SK-N-SH treated with all-trans-retinoic acid at 6 μM for 48 hours (cell line): ENCODE results near the gene NYAP1.

Source experiments
- ATAC-seq: fragments of 200-7000 bp; cut with Tn5 transposase; 3 replicates; pipeline ENCODE4 v1.9.1; 2020; ENCODE audit warnings: mild to moderate bottlenecking, moderate library complexity
- ARNTL ChIP-seq: fragments of 450-650 bp; formaldehyde crosslinking; IDR thresholded peaks from 2 replicates; pipeline ENCODE4 v1.5.0; 2020; ENCODE audit warnings: low read depth, mild to moderate bottlenecking, moderate library complexity, borderline replicate concordance
- BACH2 ChIP-seq: fragments of 250-450 bp; sonication (Bioruptor Pico); IDR thresholded peaks from 2 replicates; pipeline ENCODE4 v1.9.0; 2021; ENCODE audit warnings: mild to moderate bottlenecking, borderline replicate concordance
- CREB5 ChIP-seq: fragments of 250-450 bp; sonication (Bioruptor Pico); IDR thresholded peaks from 2 replicates; pipeline ENCODE4 v1.5.1; 2020; ENCODE audit warnings: low read depth, mild to moderate bottlenecking, moderate library complexity
- CSDC2 ChIP-seq: fragments of 250-450 bp; sonication (Bioruptor Pico); IDR thresholded peaks from 2 replicates; pipeline ENCODE4 v1.5.0; 2020; ENCODE audit warnings: mild to moderate bottlenecking, moderate library complexity
- CSRNP3 ChIP-seq: fragments of 250-450 bp; sonication (Bioruptor Pico); IDR thresholded peaks from 2 replicates; pipeline ENCODE4 v1.5.1; 2021; ENCODE audit warnings: mild to moderate bottlenecking, moderate library complexity
- ESRRG ChIP-seq: fragments of 250-450 bp; sonication (Bioruptor Pico); IDR thresholded peaks from 2 replicates; pipeline ENCODE4 v1.6.1; 2021; ENCODE audit warnings: mild to moderate bottlenecking
- GLIS3 ChIP-seq: fragments of 250-450 bp; sonication (Bioruptor Pico); IDR thresholded peaks from 2 replicates; pipeline ENCODE4 v1.5.0; 2020; ENCODE audit warnings: mild to moderate bottlenecking, moderate library complexity
- OSR1 ChIP-seq: fragments of 250-450 bp; sonication (Bioruptor Pico); IDR thresholded peaks from 2 replicates; pipeline ENCODE4 v1.8.0; 2022; ENCODE audit warnings: moderate library complexity, mild to moderate bottlenecking, inconsistent platforms
- PATZ1 ChIP-seq: fragments of 250-450 bp; sonication (Bioruptor Pico); IDR thresholded peaks from 2 replicates; pipeline ENCODE4 v1.8.0; 2020; ENCODE audit warnings: mild to moderate bottlenecking, moderate library complexity, borderline replicate concordance
- POU6F1 ChIP-seq: fragments of 250-450 bp; sonication (Bioruptor Pico); IDR thresholded peaks from 2 replicates; pipeline ENCODE4 v1.8.0; 2021; ENCODE audit warnings: low read depth, mild to moderate bottlenecking, moderate library complexity, borderline replicate concordance
- PPARA ChIP-seq: fragments of 250-450 bp; sonication (Bioruptor Pico); IDR thresholded peaks from 2 replicates; pipeline ENCODE4 v1.5.0; 2020; ENCODE audit warnings: mild to moderate bottlenecking, borderline replicate concordance
- RARB ChIP-seq: fragments of 250-450 bp; sonication (Bioruptor Pico); IDR thresholded peaks from 2 replicates; pipeline ENCODE4 v1.8.0; 2021; ENCODE audit warnings: mild to moderate bottlenecking, moderate library complexity
- SNAI2 ChIP-seq: fragments of 250-450 bp; sonication (Bioruptor Pico); IDR thresholded peaks from 2 replicates; pipeline ENCODE4 v1.5.0; 2020; ENCODE audit warnings: mild to moderate bottlenecking, moderate library complexity
- TOX ChIP-seq: fragments of 250-450 bp; sonication (Bioruptor Pico); IDR thresholded peaks from 2 replicates; pipeline ENCODE4 v1.8.0; 2021; ENCODE audit warnings: mild to moderate bottlenecking, moderate library complexity, borderline replicate concordance
- TSHZ2 ChIP-seq: fragments of 250-450 bp; sonication (Bioruptor Pico); IDR thresholded peaks from 2 replicates; pipeline ENCODE4 v1.5.0; 2020; ENCODE audit warnings: mild to moderate bottlenecking, moderate library complexity
- ZC3H10 ChIP-seq: fragments of 250-450 bp; sonication (Bioruptor Pico); IDR thresholded peaks from 2 replicates; pipeline ENCODE4 v1.5.1; 2021; ENCODE audit warnings: mild to moderate bottlenecking, moderate library complexity
- ZFP3 ChIP-seq: fragments of 250-450 bp; sonication (Bioruptor Pico); IDR thresholded peaks from 2 replicates; pipeline ENCODE4 v1.5.0; 2020; ENCODE audit warnings: mild to moderate bottlenecking, moderate library complexity
- ZFP30 ChIP-seq: fragments of 450-650 bp; formaldehyde crosslinking; IDR thresholded peaks from 2 replicates; pipeline ENCODE4 v1.5.0; 2022; ENCODE audit warnings: mild to moderate bottlenecking, moderate library complexity
- ZNF565 ChIP-seq: fragments of 450-650 bp; formaldehyde crosslinking; conservative IDR thresholded peaks from 2 replicates; pipeline ENCODE4 v1.5.0; 2020; ENCODE audit warnings: low read depth, mild to moderate bottlenecking, moderate library complexity
- ZNF70 ChIP-seq: fragments of 450-650 bp; formaldehyde crosslinking; IDR thresholded peaks from 2 replicates; pipeline ENCODE4 v1.5.0; 2020; ENCODE audit warnings: mild to moderate bottlenecking, moderate library complexity
- ZNF8 ChIP-seq: fragments of 450-650 bp; formaldehyde crosslinking; IDR thresholded peaks from 2 replicates; pipeline ENCODE4 v1.5.0; 2020; ENCODE audit warnings: mild to moderate bottlenecking, moderate library complexity

The NYAP1 gene

GRCh38 chr7:100472854-100473499 lies 10.8 kb upstream of the NYAP1 start:
- ATAC-seq: no peak
- TF ChIP-seq CSRNP3 (CRISPR knock-in tag) (no peak), POU6F1 (CRISPR knock-in tag) (no peak), TOX (CRISPR knock-in tag) (no peak), RARB (CRISPR knock-in tag) (no peak), ESRRG (CRISPR knock-in tag) (no peak), ZNF8 (CRISPR knock-in tag) (no peak), CREB5 (CRISPR knock-in tag) (no peak), ZFP3 (no peak), ZC3H10 (no peak), BACH2 (no peak), ARNTL (CRISPR knock-in tag) (no peak), ZFP30 (no peak), CSDC2 (CRISPR knock-in tag) (no peak), PPARA (no peak)
- TF ChIP-seq, all 23 proteins: peak for 0

GRCh38 chr7:100475549-100475948 lies 8.2 kb upstream of the NYAP1 start:
- TF ChIP-seq OSR1 (CRISPR knock-in tag): no peak
- no peak for TF ChIP-seq ZNF70 (CRISPR knock-in tag)
- no peak for TF ChIP-seq SNAI2 (CRISPR knock-in tag)
- TF ChIP-seq RARB (CRISPR knock-in tag): no peak
- TF ChIP-seq PATZ1 (CRISPR knock-in tag): no peak
- TF ChIP-seq GLIS3 (CRISPR knock-in tag): no peak
- no peak for TF ChIP-seq ZNF565
- TF ChIP-seq CSRNP3 (CRISPR knock-in tag): no peak
- no peak for ATAC-seq

- no peak for TF ChIP-seq CREB5 (CRISPR knock-in tag)
- no peak for TF ChIP-seq TSHZ2 (CRISPR knock-in tag)
- no peak for TF ChIP-seq ZNF70 (CRISPR knock-in tag)
- TF ChIP-seq ARNTL (CRISPR knock-in tag): no peak
- no peak for ATAC-seq
These were observed 7.5 kb upstream of the NYAP1 start for GRCh38 chr7:100476101-100476780.
